Measurements from ENCODE around the gene ITIH1. TPM values are rescaled to one million over a fixed set of nuclear protein-coding genes. Genes with fewer than 3 reads are reported as not detected.

Gene ITIH1
- total and polyA plus RNA-seq, 4 donors, result 0.11 to 0.50 (median 0.35) TPM

DNA sequence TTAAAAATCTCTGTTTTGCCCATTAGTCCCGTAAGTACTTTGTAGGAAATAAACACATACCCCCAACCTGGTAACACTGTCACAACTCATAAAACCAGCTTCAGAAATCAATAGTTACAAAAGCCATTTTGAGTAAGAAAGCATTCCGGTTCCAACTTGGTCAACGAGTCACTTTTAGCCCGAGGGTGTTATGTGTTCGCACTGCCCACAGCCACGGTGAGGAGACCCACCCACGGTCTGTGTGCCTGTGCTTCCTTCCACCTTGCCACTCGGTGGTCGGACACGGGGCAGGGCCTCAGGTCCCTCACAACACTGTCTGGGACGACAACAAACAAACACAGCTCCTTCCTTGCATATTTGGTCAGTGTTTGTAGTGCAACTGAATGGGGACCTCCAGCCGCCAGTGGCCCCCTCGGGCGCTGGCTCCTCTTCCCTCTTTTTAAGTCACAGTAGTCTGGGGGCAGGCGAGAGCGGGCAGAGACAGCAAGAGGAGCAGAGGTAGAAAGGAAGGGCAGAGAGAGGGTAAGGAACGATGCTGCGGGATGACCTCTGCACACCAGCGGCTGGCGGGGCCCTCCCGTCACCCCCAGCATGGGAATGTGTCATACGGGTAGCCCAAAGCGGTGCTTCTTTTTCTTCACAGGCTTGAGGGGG, 62.6 kb downstream of the ITIH1 start:
- Histone ChIP-seq H3K9ac (ENCODE audit: insufficient read depth in 1 of 2, low read length in 2 of 2) (no peak overlapping the region), H3K4me3 (no peak overlapping the region), H3K27me3 (ENCODE audit: control insufficient read depth in 3 of 3, insufficient read depth in 3 of 3, low read length in 2 of 3) (no peaks in the 10 kb centered on the region), H3K9me3 (ENCODE audit: control insufficient read depth in 4 of 4, insufficient read depth in 3 of 4, low read length in 3 of 4) (no peaks in the 10 kb centered on the region), H3K27ac (ENCODE audit: low read depth in 1 of 2, low read length in 1 of 2) (no peak overlapping the region), H3K36me3 (ENCODE audit: control insufficient read depth in 4 of 4, insufficient read depth in 4 of 4, low read length in 4 of 4) (peaks cover 0 to 42% (median 13%) of the 10 kb centered on the region in 4 donors), H3K4me1 (ENCODE audit: control insufficient read depth in 5 of 5, insufficient read depth in 5 of 5, low read length in 5 of 5) (peaks cover 0 to 25% (median 6%) of the 10 kb centered on the region in 5 donors)
- TF ChIP-seq, protein P1, sequence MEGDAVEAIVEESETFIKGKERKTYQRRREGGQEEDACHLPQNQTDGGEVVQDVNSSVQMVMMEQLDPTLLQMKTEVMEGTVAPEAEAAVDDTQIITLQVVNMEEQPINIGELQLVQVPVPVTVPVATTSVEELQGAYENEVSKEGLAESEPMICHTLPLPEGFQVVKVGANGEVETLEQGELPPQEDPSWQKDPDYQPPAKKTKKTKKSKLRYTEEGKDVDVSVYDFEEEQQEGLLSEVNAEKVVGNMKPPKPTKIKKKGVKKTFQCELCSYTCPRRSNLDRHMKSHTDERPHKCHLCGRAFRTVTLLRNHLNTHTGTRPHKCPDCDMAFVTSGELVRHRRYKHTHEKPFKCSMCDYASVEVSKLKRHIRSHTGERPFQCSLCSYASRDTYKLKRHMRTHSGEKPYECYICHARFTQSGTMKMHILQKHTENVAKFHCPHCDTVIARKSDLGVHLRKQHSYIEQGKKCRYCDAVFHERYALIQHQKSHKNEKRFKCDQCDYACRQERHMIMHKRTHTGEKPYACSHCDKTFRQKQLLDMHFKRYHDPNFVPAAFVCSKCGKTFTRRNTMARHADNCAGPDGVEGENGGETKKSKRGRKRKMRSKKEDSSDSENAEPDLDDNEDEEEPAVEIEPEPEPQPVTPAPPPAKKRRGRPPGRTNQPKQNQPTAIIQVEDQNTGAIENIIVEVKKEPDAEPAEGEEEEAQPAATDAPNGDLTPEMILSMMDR (IDR thresholded peaks at IDR 0.05; ENCODE audit: control extremely low read depth, extremely low read depth), result no peak
- WGBS, 2 donors, result 87 to 90% methylated on average over 23 of the region's 23 CpGs
- no peak for ATAC-seq (ENCODE audit: insufficient read depth, low FRiP score)
- no peak for DNase-seq

DNA sequence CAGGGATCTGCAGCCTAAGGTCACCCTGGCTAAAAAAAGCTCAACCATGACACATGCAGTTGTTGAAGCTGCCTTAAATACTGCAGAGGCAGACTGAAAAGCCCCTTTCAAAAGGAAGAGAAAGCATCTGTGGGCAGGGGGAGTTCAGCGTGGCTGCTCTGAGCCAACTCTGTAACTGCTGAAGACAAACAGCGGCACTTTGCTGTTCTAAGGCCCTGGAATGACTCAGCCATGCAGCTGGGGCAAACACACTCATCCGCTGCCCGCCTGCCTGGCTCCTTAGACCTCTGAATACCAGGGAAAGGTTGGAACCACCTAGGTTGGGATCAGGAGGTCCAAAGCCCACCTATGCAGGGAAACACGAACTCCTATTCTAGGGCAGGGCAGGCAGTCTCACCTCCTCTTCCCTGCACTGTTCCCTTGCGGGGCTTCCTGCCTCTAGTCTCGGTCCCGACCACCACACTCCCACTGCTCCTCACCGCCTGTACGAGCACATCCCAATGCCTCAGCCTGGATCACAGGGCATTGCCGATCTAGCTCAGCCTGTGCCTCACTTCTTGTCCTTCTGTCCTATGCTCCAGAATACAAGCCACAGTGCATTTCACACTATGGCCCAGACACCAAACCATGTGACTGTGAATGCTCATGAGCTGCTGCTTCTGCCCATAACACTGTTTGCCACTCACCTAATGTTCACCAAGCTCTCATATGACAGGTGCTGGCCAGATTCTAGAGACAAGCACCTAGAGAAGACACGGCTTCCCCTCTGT, 64.0 kb downstream of the ITIH1 start:
- H3K27ac ChIP-seq (ENCODE audit: low read depth in 1 of 2, low read length in 1 of 2), result no peak overlapping the region
- DNase-seq (no peak), ATAC-seq (ENCODE audit: insufficient read depth, low FRiP score) (no peak)
- H3K4me1 ChIP-seq (ENCODE audit: control insufficient read depth in 5 of 5, insufficient read depth in 5 of 5, low read length in 5 of 5), result peaks cover 0 to 21% (median 9%) of the 10 kb centered on the region in 5 donors
- H3K9ac ChIP-seq (ENCODE audit: insufficient read depth in 1 of 2, low read length in 2 of 2), result no peak overlapping the region
- TF ChIP-seq, protein P1 (IDR thresholded peaks at IDR 0.05; ENCODE audit: control extremely low read depth, extremely low read depth), result no peak
- peaks cover 0 to 31% (median 13%) of the 10 kb centered on the region in 4 donors for H3K36me3 ChIP-seq (ENCODE audit: control insufficient read depth in 4 of 4, insufficient read depth in 4 of 4, low read length in 4 of 4)
- H3K27me3 ChIP-seq (ENCODE audit: control insufficient read depth in 3 of 3, insufficient read depth in 3 of 3, low read length in 2 of 3), result no peaks in the 10 kb centered on the region
- 95 to 96% methylated on average over 12 of the region's 12 CpGs for WGBS, 2 donors
- no peak overlapping the region for H3K4me3 ChIP-seq
- no peaks in the 10 kb centered on the region for H3K9me3 ChIP-seq (ENCODE audit: control insufficient read depth in 4 of 4, insufficient read depth in 3 of 4, low read length in 3 of 4)

Small RNA genes lying within 50 kb of the gene (small RNA-seq; reads per million reads assigned to genes)
- gene AC006254.2 (ENCODE audit: low replicate concordance) (not detected), gene MUSTN1 (ENCODE audit: low replicate concordance) (not detected)

Other genes with a start within 250 kb of the ITIH1 start
- gene NT5DC2, start 243.7 kb upstream of the ITIH1 start, total RNA-seq, result 10 to 100 TPM; 32.7 to 85.6 TPM
- 10 to 100 TPM; 50.0 to 52.5 TPM for gene NT5DC2, start 243.7 kb upstream of the ITIH1 start, polyA plus RNA-seq
- 10 to 100 TPM in 1 of 2 donors, 1 to 10 TPM in 1; 3.1 to 32.0 TPM for gene UQCC5, start 241.0 kb upstream of the ITIH1 start, total RNA-seq
- gene UQCC5, start 241.0 kb upstream of the ITIH1 start, polyA plus RNA-seq, result 100 to 1,000 TPM in 1 of 2 donors, 10 to 100 TPM in 1; 19.7 to 104 TPM
- 10 to 100 TPM; 63.8 to 92.8 TPM for gene PBRM1, start 91.7 kb upstream of the ITIH1 start, total RNA-seq
- 10 to 100 TPM in 1 of 2 donors, 1 to 10 TPM in 1; 9.8 to 17.6 TPM for gene PBRM1, start 91.7 kb upstream of the ITIH1 start, polyA plus RNA-seq
- 10 to 100 TPM; 57.5 to 84.6 TPM for gene GNL3, start 91.6 kb upstream of the ITIH1 start, total RNA-seq
- 10 to 100 TPM; 71.3 to 73.4 TPM for gene GNL3, start 91.6 kb upstream of the ITIH1 start, polyA plus RNA-seq
- gene GLT8D1, start 71.8 kb upstream of the ITIH1 start, total RNA-seq, result 10 to 100 TPM; 54.1 to 85.5 TPM
- gene GLT8D1, start 71.8 kb upstream of the ITIH1 start, polyA plus RNA-seq, result 10 to 100 TPM; 35.4 to 42.5 TPM
- gene SPCS1, start 71.5 kb upstream of the ITIH1 start, total RNA-seq, result 10 to 100 TPM; 63.3 to 94.1 TPM
- 100 to 1,000 TPM in 1 of 2 donors, 10 to 100 TPM in 1; 97.4 to 139 TPM for gene SPCS1, start 71.5 kb upstream of the ITIH1 start, polyA plus RNA-seq
- gene NEK4, start 6.7 kb upstream of the ITIH1 start, total RNA-seq, result 10 to 100 TPM; 29.4 to 39.9 TPM
- 1 to 10 TPM; 5.8 to 8.7 TPM for gene NEK4, start 6.7 kb upstream of the ITIH1 start, polyA plus RNA-seq
- 1 to 10 TPM in 1 of 2 donors, under 1 TPM in 1; 0.54 to 2.6 TPM for gene ITIH3, start 17.2 kb downstream of the ITIH1 start, total RNA-seq
- gene ITIH3, start 17.2 kb downstream of the ITIH1 start, polyA plus RNA-seq, result 1 to 10 TPM in 1 of 2 donors, under 1 TPM in 1; 0.76 to 3.2 TPM
- gene ITIH4, start 53.1 kb downstream of the ITIH1 start, total RNA-seq, result 10 to 100 TPM in 1 of 2 donors, 1 to 10 TPM in 1; 7.5 to 33.8 TPM
- gene ITIH4, start 53.1 kb downstream of the ITIH1 start, polyA plus RNA-seq, result 10 to 100 TPM in 1 of 2 donors, 1 to 10 TPM in 1; 4.5 to 16.5 TPM
- 10 to 100 TPM in 1 of 2 donors, 1 to 10 TPM in 1; 3.3 to 10.9 TPM for gene MUSTN1, start 57.4 kb downstream of the ITIH1 start, total RNA-seq
- 10 to 100 TPM in 1 of 2 donors, 1 to 10 TPM in 1; 4.6 to 39.0 TPM for gene MUSTN1, start 57.4 kb downstream of the ITIH1 start, polyA plus RNA-seq
- gene STIMATE, start 119.9 kb downstream of the ITIH1 start, total RNA-seq, result 10 to 100 TPM; 21.9 to 62.5 TPM
- 10 to 100 TPM; 18.6 to 19.0 TPM for gene STIMATE, start 119.9 kb downstream of the ITIH1 start, polyA plus RNA-seq